ENCODE measurements around the gene TMEM87B.

GRCh38 chr2:112045446-112046014 is 9.5 kb upstream of the TMEM87B start:
- no peak for TF ChIP-seq POLR2A (IDR thresholded peaks at IDR 0.05)
- no peak for TF ChIP-seq CTCF (IDR thresholded peaks at IDR 0.05)
- TF ChIP-seq EP300 (IDR thresholded peaks at IDR 0.05) = no peak
- TF ChIP-seq POLR2AphosphoS5 (IDR thresholded peaks at IDR 0.05) = no peak

Measured in upper lobe of left lung (tissue), 4 donors.